Osteoblast (primary cell): ENCODE measurements around the gene DDIT4. TPM values are rescaled to one million over a fixed set of nuclear protein-coding genes. Genes with fewer than 3 reads are reported as not detected.
"Not testable (repeated sequence)": the region's sequence is repeated elsewhere in the genome, so short reads cannot be mapped to it uniquely, and the experiment has no call there.

Experiments used
- DNase-seq: peaks from one replicate; pipeline ENCODE4 v3.0.0; 2011; ENCODE audit warnings: low spot score, mixed read lengths; ENCODE audit not compliant: insufficient read length; ENCODE audit errors: missing footprints
- H2AFZ ChIP-seq: 2 replicates; pipeline ENCODE4 v1.6.0; 2011; ENCODE audit warnings: mild to moderate bottlenecking, low read length
- H3K27ac ChIP-seq: 2 replicates; pipeline ENCODE4 v1.5.1; 2011; ENCODE audit warnings: mild to moderate bottlenecking, low read depth, low read length, moderate library complexity
- H3K27me3 ChIP-seq: 2 replicates; pipeline ENCODE4 v1.6.0; 2012; ENCODE audit warnings: mild to moderate bottlenecking, control low read depth, inconsistent platforms, low read length, moderate library complexity; ENCODE audit not compliant: insufficient read depth
- H3K36me3 ChIP-seq: 2 replicates; pipeline ENCODE4 v1.5.1; 2011; ENCODE audit warnings: mild to moderate bottlenecking, low read length, control low read depth, moderate library complexity; ENCODE audit not compliant: insufficient read depth
- H3K4me1 ChIP-seq: 2 replicates; pipeline ENCODE4 v1.5.1; 2011; ENCODE audit warnings: mild to moderate bottlenecking, low read length, control low read depth, moderate library complexity; ENCODE audit not compliant: insufficient read depth
- H3K4me2 ChIP-seq: 2 replicates; pipeline ENCODE4 v1.6.0; 2011; ENCODE audit warnings: mild to moderate bottlenecking, low read length; ENCODE audit not compliant: insufficient read depth
- H3K4me3 ChIP-seq: fragments of 200-600 bp; sonication (generic); 3 replicates; pipeline ENCODE4 v1.5.1; 2012; ENCODE audit warnings: mild to moderate bottlenecking, low read length, inconsistent platforms; ENCODE audit not compliant: insufficient read depth
- H3K79me2 ChIP-seq: 2 replicates; pipeline ENCODE4 v1.6.0; 2012; ENCODE audit warnings: mild to moderate bottlenecking, low read length, control low read depth, inconsistent platforms; ENCODE audit not compliant: insufficient read depth
- H3K9me3 ChIP-seq: 2 replicates; pipeline ENCODE4 v1.5.1; 2011; ENCODE audit warnings: low read depth, low read length, control low read depth
- H4K20me1 ChIP-seq: 2 replicates; pipeline ENCODE4 v1.6.0; 2012; ENCODE audit warnings: mild to moderate bottlenecking, low read length, control low read depth; ENCODE audit not compliant: insufficient read depth
- total RNA-seq: library from RNA; depleted of rRNA; stranded (reverse); fragments of >200 nt; gene quantifications from 2 replicates; pipeline ENCODE4 v1.2.3, GENCODE V29; 2012
- TF ChIP-seq, protein P1 (sequence below): IDR thresholded peaks from 2 replicates; pipeline ENCODE4 v1.5.1; 2011; ENCODE audit warnings: mild to moderate bottlenecking, low read depth, low read length, moderate library complexity; ENCODE audit errors: extremely low read depth

Gene DDIT4
- total RNA-seq, 1 donor: 522 TPM

DNA sequence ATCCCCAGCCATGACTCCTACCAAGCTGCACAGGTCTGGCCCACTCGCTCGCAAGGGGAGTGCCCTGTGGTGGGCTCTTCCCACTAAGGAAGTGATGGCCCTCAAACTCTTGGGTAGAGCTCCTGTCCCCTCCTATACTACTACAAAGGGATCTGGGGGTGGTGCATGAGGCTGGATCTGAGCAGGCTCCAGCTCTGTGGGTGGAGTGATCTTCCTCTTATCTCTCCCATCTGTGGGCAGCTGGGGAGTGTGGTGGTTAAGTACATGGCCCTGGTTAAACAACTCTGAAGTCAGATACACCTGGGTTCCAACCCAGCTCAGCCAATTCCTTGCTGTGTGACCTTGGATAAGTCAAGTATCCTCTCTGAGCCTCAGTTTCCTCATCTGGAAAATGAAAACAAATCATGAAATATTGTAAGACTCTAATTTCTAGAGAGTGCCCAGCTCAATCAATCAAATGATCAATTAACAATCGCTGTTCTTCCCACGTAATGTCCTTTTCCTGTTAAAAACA lies 17.4 kb downstream of the DDIT4 start:
- H3K4me1 ChIP-seq: peaks cover 3% of the 10 kb centered on the region
- no peak overlapping the region for H3K4me3 ChIP-seq
- H3K27ac ChIP-seq: no peak overlapping the region
- no peaks in the 10 kb centered on the region for H3K27me3 ChIP-seq
- H2AFZ ChIP-seq: no peak overlapping the region
- peak; percentile 75 for DNase-seq
- H3K79me2 ChIP-seq: no peaks in the 10 kb centered on the region
- TF ChIP-seq, protein P1, sequence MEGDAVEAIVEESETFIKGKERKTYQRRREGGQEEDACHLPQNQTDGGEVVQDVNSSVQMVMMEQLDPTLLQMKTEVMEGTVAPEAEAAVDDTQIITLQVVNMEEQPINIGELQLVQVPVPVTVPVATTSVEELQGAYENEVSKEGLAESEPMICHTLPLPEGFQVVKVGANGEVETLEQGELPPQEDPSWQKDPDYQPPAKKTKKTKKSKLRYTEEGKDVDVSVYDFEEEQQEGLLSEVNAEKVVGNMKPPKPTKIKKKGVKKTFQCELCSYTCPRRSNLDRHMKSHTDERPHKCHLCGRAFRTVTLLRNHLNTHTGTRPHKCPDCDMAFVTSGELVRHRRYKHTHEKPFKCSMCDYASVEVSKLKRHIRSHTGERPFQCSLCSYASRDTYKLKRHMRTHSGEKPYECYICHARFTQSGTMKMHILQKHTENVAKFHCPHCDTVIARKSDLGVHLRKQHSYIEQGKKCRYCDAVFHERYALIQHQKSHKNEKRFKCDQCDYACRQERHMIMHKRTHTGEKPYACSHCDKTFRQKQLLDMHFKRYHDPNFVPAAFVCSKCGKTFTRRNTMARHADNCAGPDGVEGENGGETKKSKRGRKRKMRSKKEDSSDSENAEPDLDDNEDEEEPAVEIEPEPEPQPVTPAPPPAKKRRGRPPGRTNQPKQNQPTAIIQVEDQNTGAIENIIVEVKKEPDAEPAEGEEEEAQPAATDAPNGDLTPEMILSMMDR: no peak
- H3K4me2 ChIP-seq: no peak overlapping the region
- no peaks in the 10 kb centered on the region for H4K20me1 ChIP-seq
- H3K36me3 ChIP-seq: no peaks in the 10 kb centered on the region
- H3K9me3 ChIP-seq: no peaks in the 10 kb centered on the region

DNA sequence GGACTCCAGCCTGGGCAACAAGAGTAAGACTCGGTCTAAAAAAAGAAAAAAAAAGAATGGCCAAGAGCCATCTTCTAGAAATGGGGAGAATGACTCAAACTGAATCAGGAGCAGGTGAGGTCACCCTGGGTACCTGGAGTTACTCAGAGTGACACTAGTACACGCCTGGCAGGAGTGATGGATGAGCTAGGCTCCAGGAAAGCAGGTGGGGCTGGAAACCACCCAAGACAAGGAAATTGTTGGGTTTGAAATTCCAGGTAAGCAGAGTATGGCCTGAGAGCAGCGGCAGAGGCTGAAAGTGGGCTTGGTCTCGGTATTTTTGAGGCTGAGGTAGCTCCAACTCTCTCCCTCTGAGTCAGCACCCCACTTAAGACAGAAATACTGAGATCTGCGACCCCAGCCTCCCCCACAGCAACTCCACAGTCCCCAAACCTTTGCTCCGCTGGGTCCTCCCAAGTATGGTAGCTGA lies 18.5 kb downstream of the DDIT4 start:
- no peaks in the 10 kb centered on the region for H4K20me1 ChIP-seq
- H3K4me3 ChIP-seq: no peak overlapping the region
- H3K27ac ChIP-seq: no peak overlapping the region
- no peak overlapping the region for H2AFZ ChIP-seq
- DNase-seq: peak; percentile 80
- H3K4me2 ChIP-seq: no peak overlapping the region
- TF ChIP-seq, protein P1: no peak
- no peaks in the 10 kb centered on the region for H3K27me3 ChIP-seq
- H3K9me3 ChIP-seq: no peaks in the 10 kb centered on the region
- H3K4me1 ChIP-seq: peaks cover 6% of the 10 kb centered on the region
- no peaks in the 10 kb centered on the region for H3K36me3 ChIP-seq
- H3K79me2 ChIP-seq: no peaks in the 10 kb centered on the region

DNA sequence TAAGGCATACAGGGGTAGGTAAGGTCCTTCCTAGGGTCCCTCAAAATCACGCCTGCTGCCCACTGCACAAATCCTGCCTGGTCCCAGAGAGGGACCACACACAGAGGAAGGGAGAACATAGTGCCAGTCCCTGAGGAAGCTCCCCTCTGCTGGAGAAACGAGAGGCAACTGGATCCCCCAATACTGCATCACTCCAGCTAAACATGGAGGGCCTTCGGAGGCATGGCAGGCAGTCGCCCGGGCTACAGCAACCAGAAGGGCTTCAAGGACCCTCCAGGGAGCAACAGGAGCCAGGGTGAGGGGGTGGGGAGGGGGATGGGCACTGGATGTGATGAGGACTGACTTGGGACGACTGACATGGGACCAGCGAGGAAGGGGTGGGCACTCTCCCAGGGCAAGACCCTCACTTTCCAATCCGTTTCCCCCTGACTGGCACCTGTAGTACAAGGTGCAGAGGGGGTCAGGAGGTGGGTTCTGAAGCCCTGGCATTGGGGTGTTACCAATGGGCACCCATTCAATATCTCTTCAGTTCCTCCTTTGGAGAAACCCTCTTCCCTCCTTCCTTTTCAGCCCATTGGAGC lies 21.7 kb downstream of the DDIT4 start:
- TF ChIP-seq, protein P1: no peak

DNA sequence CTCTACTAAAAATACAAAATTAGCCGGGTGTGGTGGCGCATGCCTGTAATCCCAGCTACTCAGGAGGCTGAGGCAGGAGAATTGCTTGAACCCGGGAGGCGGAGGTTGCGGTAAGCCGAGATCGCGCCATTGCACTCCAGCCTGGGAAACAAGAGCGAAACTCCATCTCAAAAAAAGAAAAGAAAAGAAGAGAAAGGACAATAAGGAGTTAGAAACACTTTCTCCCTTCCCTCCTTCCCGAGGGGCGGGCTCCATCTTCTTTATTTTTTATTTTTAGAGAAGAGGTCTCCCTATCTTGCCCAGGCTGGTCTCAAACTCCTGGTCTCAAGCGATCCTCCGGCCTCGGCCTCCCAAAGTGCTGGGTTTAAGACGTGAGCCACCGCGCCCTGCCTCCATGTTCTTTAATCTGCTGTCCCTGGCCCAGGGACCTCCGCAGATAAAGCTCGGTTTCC lies 23.1 kb downstream of the DDIT4 start:
- H3K27me3 ChIP-seq, H3K9me3 ChIP-seq, H4K20me1 ChIP-seq, H2AFZ ChIP-seq, H3K36me3 ChIP-seq, H3K79me2 ChIP-seq, DNase-seq: not testable (repeated sequence)
- Histone ChIP-seq H3K4me1 (peaks cover 11% of the 10 kb centered on the region), H3K4me3 (peak overlapping the region; percentile 64), H3K27ac (peak overlapping the region; percentile 85), H3K4me2 (peak overlapping the region; percentile 53)

More for the DNA sequence above, 21.7 kb downstream of the DDIT4 start:
- H4K20me1 ChIP-seq: no peaks in the 10 kb centered on the region
- H3K4me2 ChIP-seq: no peak overlapping the region
- peaks cover 11% of the 10 kb centered on the region for H3K4me1 ChIP-seq
- no peak overlapping the region for H2AFZ ChIP-seq
- no peak overlapping the region for H3K4me3 ChIP-seq
- DNase-seq: no peak
- H3K27ac ChIP-seq: peak overlapping the region; percentile 85
- no peaks in the 10 kb centered on the region for H3K36me3 ChIP-seq
- H3K79me2 ChIP-seq: no peaks in the 10 kb centered on the region
- H3K27me3 ChIP-seq: no peaks in the 10 kb centered on the region
- no peaks in the 10 kb centered on the region for H3K9me3 ChIP-seq
